H9 (cell line): Measurements from ENCODE around the gene FOLH1. TPM values are rescaled to one million over a fixed set of nuclear protein-coding genes. Genes with fewer than 3 reads are reported as not detected.
"Not testable (repeated sequence)": the region's sequence is repeated elsewhere in the genome, so short reads cannot be mapped to it uniquely, and the experiment has no call there.

ENCODE experiments used
- DNase-seq: peaks from one replicate; pipeline ENCODE4 v3.0.0-alpha.2; 2017
- H2AFZ ChIP-seq: one replicate; pipeline ENCODE4 v1.6.1; 2013; ENCODE audit warnings: mild to moderate bottlenecking, low read length, control low read depth, moderate library complexity
- H2AK5ac ChIP-seq: 2 replicates; pipeline ENCODE4 v1.6.1; 2013; ENCODE audit warnings: low read length, control low read depth, mixed read lengths; ENCODE audit not compliant: insufficient read length
- H2BK120ac ChIP-seq: one replicate; pipeline ENCODE4 v1.6.1; 2013; ENCODE audit warnings: low read depth, mild to moderate bottlenecking, low read length, control low read depth, inconsistent platforms; ENCODE audit not compliant: poor library complexity, severe bottlenecking
- H2BK12ac ChIP-seq: 2 replicates; pipeline ENCODE4 v1.6.1; 2013; ENCODE audit warnings: low read length, control low read depth, mixed read lengths, low read depth; ENCODE audit not compliant: insufficient read length
- H2BK15ac ChIP-seq: 2 replicates; pipeline ENCODE4 v1.6.1; 2013; ENCODE audit warnings: low read depth, low read length, control low read depth
- H2BK20ac ChIP-seq: one replicate; pipeline ENCODE4 v1.6.1; 2013; ENCODE audit warnings: low read depth, mild to moderate bottlenecking, low read length, control low read depth, inconsistent platforms; ENCODE audit not compliant: poor library complexity, severe bottlenecking
- H2BK5ac ChIP-seq: 2 replicates; pipeline ENCODE4 v1.6.1; 2013; ENCODE audit warnings: low read length, control low read depth, mixed read lengths; ENCODE audit not compliant: insufficient read length
- H3K14ac ChIP-seq: 2 replicates; pipeline ENCODE4 v1.6.1; 2013; ENCODE audit warnings: low read length, control low read depth; ENCODE audit not compliant: insufficient read depth
- H3K18ac ChIP-seq: 2 replicates; pipeline ENCODE4 v1.6.1; 2013; ENCODE audit warnings: low read depth, mild to moderate bottlenecking, mixed read lengths, low read length, control low read depth; ENCODE audit not compliant: insufficient read length
- H3K23ac ChIP-seq: 2 replicates; pipeline ENCODE4 v1.6.1; 2013; ENCODE audit warnings: low read length, control low read depth, mixed read lengths, low read depth; ENCODE audit not compliant: insufficient read length
- H3K23me2 ChIP-seq: 2 replicates; pipeline ENCODE4 v1.6.1; 2013; ENCODE audit warnings: low read depth, mild to moderate bottlenecking, mixed read lengths, low read length, control low read depth; ENCODE audit not compliant: insufficient read length, poor library complexity, severe bottlenecking
- H3K27ac ChIP-seq: 2 replicates; pipeline ENCODE4 v1.5.1; 2013; ENCODE audit warnings: low read length, control low read depth, mixed read lengths, low read depth; ENCODE audit not compliant: insufficient read length
- H3K27me3 ChIP-seq: 2 replicates; pipeline ENCODE4 v1.6.1; 2013; ENCODE audit warnings: low read length, control low read depth, inconsistent platforms; ENCODE audit not compliant: insufficient read depth
- H3K4ac ChIP-seq: 2 replicates; pipeline ENCODE4 v1.6.1; 2013; ENCODE audit warnings: low read depth, mild to moderate bottlenecking, control low read depth, inconsistent platforms, low read length, moderate library complexity
- H3K4me1 ChIP-seq: 2 replicates; pipeline ENCODE4 v1.6.1; 2013; ENCODE audit warnings: low read length, control low read depth, inconsistent platforms; ENCODE audit not compliant: insufficient read depth
- H3K4me2 ChIP-seq: 2 replicates; pipeline ENCODE4 v1.6.1; 2013; ENCODE audit warnings: low read length, control low read depth, mixed read lengths; ENCODE audit not compliant: insufficient read length, insufficient read depth
- H3K56ac ChIP-seq: 2 replicates; pipeline ENCODE4 v1.6.1; 2013; ENCODE audit warnings: low read depth, mild to moderate bottlenecking, mixed read lengths, low read length, control low read depth; ENCODE audit not compliant: insufficient read length
- H3K79me1 ChIP-seq: 2 replicates; pipeline ENCODE4 v1.6.1; 2013; ENCODE audit warnings: low read depth, mild to moderate bottlenecking, moderate library complexity, low read length, control low read depth, inconsistent platforms; ENCODE audit not compliant: insufficient read depth, poor library complexity, severe bottlenecking
- H3K79me2 ChIP-seq: 2 replicates; pipeline ENCODE4 v1.6.1; 2013; ENCODE audit warnings: low read length, control low read depth, inconsistent platforms; ENCODE audit not compliant: insufficient read depth
- H3K9ac ChIP-seq: 2 replicates; pipeline ENCODE4 v1.6.1; 2013; ENCODE audit warnings: low read length, control low read depth, mixed read lengths; ENCODE audit not compliant: insufficient read length; ENCODE audit errors: extremely low read depth
- H3K9me3 ChIP-seq: one replicate; pipeline ENCODE4 v1.6.1; 2013; ENCODE audit warnings: low read depth, low read length, inconsistent platforms; ENCODE audit not compliant: control insufficient read depth
- H3T11ph ChIP-seq: one replicate; pipeline ENCODE4 v1.6.1; 2013; ENCODE audit warnings: mild to moderate bottlenecking, low read length, control low read depth, inconsistent platforms
- H4K20me1 ChIP-seq: one replicate; pipeline ENCODE4 v1.6.1; 2013; ENCODE audit not compliant: control insufficient read depth, insufficient read length, insufficient read depth
- H4K5ac ChIP-seq: 2 replicates; pipeline ENCODE4 v1.6.1; 2013; ENCODE audit warnings: low read depth, mild to moderate bottlenecking, mixed read lengths, low read length, control low read depth; ENCODE audit not compliant: insufficient read length
- H4K8ac ChIP-seq: replicated peaks from 2 replicates; pipeline ENCODE4 v1.6.1; 2013; ENCODE audit warnings: low read length, control low read depth, mixed read lengths, low read depth; ENCODE audit not compliant: insufficient read length
- H4K91ac ChIP-seq: 2 replicates; pipeline ENCODE4 v1.6.1; 2013; ENCODE audit warnings: low read depth, mild to moderate bottlenecking, moderate library complexity, mixed read lengths, low read length, control low read depth; ENCODE audit not compliant: insufficient read length
- H3K27ac Mint-ChIP-seq, 3 experiments: 2 replicates in 2 of 3; 3 replicates in 1 of 3; pipeline ENCODE4 v1.8.0; 2020 to 2021; ENCODE audit warnings: mixed read lengths in 3 of 3, mild to moderate bottlenecking in 1 of 3, moderate library complexity in 1 of 3
- H3K27me3 Mint-ChIP-seq: 2 replicates; pipeline ENCODE4 v1.8.0; 2021; ENCODE audit warnings: low read depth, mild to moderate bottlenecking, moderate library complexity, mixed read lengths
- H3K36me3 Mint-ChIP-seq, 3 experiments: 2 replicates in 2 of 3; 3 replicates in 1 of 3; pipeline ENCODE4 v1.8.0; 2020 to 2021; ENCODE audit warnings: low read depth in 3 of 3, mixed read lengths in 3 of 3; ENCODE audit not compliant: insufficient read depth in 1 of 3
- H3K4me1 Mint-ChIP-seq, 2 experiments: 2 replicates each; pipeline ENCODE4 v1.8.0; 2020; ENCODE audit warnings: mixed read lengths in 2 of 2
- H3K4me3 Mint-ChIP-seq, 2 experiments: 2 replicates in 1 of 2; 3 replicates in 1 of 2; pipeline ENCODE4 v1.8.0; 2020 to 2021; ENCODE audit warnings: mild to moderate bottlenecking in 2 of 2, mixed read lengths in 2 of 2, moderate library complexity in 1 of 2
- H3K9me3 Mint-ChIP-seq, 2 experiments: 2 replicates in 1 of 2; 3 replicates in 1 of 2; pipeline ENCODE4 v1.8.0; 2020; ENCODE audit warnings: mild to moderate bottlenecking in 2 of 2, mixed read lengths in 2 of 2, moderate library complexity in 1 of 2
- WGBS: extraction: QIAGEN DNeasy Blood & Tissue Kit; methylation state at CpG from one replicate; pipeline ENCODE4 v1.1.7; 2013; ENCODE audit warnings: missing lambda C conversion rate, low lambda C conversion rate, mixed read lengths; ENCODE audit not compliant: insufficient read length; ENCODE audit errors: extremely low coverage; 5-methylcytosine and 5-hydroxymethylcytosine counted together
- total RNA-seq: library from RNA; stranded (reverse); gene quantifications from 2 replicates; pipeline ENCODE4 v1.2.1, GENCODE V29; 2021

Gene FOLH1
- total RNA-seq, 1 experiment from 2014 or later: not detected

DNA sequence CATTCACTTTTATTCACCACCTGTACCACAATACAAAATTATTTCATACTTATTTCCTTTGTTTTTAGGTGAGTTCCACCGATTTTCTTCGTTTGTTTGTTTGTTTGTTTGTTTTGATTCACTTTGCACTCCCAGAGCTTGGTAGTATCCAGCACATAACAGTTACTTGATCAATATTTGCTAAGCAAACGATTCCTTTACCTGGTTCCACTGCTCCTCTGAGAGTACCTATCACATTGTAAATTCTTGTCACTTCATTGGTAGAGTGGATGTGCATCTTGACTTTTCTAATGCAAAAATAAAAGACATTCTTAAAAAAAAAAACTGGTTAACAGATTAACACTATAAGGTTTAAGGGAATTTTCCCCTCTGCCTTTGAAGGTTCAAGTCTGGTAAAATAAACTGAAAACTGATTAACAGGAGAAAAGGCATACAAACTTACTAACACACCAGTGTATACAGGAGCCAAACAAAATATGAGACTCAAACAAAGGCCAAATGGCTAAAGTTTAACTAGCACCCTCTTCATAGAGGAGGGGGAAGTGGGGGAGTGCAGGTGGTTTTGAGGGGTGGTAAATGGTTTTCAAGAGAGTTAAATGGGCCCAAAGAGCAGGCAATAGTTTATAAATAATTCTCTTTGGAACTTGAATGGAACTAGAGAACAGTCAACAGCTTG lies 33.6 kb downstream of the FOLH1 start:
- not testable (repeated sequence) for H3K79me1 ChIP-seq, H3K56ac ChIP-seq, H3K9ac ChIP-seq, H3K36me3 Mint-ChIP-seq, H2BK15ac ChIP-seq, H2AFZ ChIP-seq, H4K5ac ChIP-seq, H3T11ph ChIP-seq, H4K91ac ChIP-seq, H3K4ac ChIP-seq, H3K23ac ChIP-seq, H3K4me3 Mint-ChIP-seq, H2BK12ac ChIP-seq, H2BK120ac ChIP-seq, H3K79me2 ChIP-seq, H3K27ac ChIP-seq, H3K27me3 Mint-ChIP-seq, H3K18ac ChIP-seq, H4K20me1 ChIP-seq, H3K14ac ChIP-seq, H4K8ac ChIP-seq, H3K4me1 Mint-ChIP-seq, H2AK5ac ChIP-seq, H2BK5ac ChIP-seq, DNase-seq, H3K27me3 ChIP-seq, H3K4me1 ChIP-seq, H2BK20ac ChIP-seq, H3K27ac Mint-ChIP-seq, H3K23me2 ChIP-seq, H3K9me3 ChIP-seq, H3K4me2 ChIP-seq
- no CpG with 5 or more reads among the region's 3 CpGs for WGBS
- peaks cover 58 to 64% of the 10 kb centered on the region in 2 experiments for H3K9me3 Mint-ChIP-seq

DNA sequence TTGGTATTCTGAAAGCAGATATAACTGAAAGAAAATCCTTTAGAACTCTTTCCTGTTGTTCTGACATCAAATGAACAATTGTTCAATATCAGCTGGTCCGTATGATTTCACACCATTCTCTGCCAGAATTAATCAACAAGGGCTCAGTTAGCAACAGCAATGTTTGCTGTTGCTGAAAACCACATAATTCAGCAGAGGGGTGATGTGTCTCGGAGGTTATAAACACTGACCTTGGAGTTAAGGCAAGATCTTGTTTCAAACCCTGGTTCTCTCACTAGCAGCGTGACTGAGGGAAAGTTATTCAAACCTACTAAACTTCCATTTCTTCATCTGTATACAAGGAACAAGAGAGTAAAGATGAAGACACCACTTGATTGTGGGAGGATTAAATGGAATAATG lies 36.8 kb downstream of the FOLH1 start:
- H3K9me3 ChIP-seq, H3K4me3 Mint-ChIP-seq, H3K4me1 Mint-ChIP-seq, H2AK5ac ChIP-seq, H2BK15ac ChIP-seq, H3K4me2 ChIP-seq, H3K56ac ChIP-seq, H4K5ac ChIP-seq, H3K23me2 ChIP-seq, H3K4ac ChIP-seq, H4K20me1 ChIP-seq, DNase-seq, H2BK120ac ChIP-seq, H3K18ac ChIP-seq, H3K23ac ChIP-seq, H3K27ac ChIP-seq, H3K36me3 Mint-ChIP-seq, H4K91ac ChIP-seq, H3T11ph ChIP-seq, H2AFZ ChIP-seq, H3K14ac ChIP-seq, H4K8ac ChIP-seq, H3K79me2 ChIP-seq, H3K27me3 ChIP-seq, H3K9ac ChIP-seq, H2BK12ac ChIP-seq, H2BK20ac ChIP-seq, H3K79me1 ChIP-seq, H2BK5ac ChIP-seq, H3K4me1 ChIP-seq, H3K27me3 Mint-ChIP-seq, H3K27ac Mint-ChIP-seq: not testable (repeated sequence)
- H3K9me3 Mint-ChIP-seq: peaks cover 60 to 69% of the 10 kb centered on the region in 2 experiments
- no CpG with 5 or more reads among the region's 3 CpGs for WGBS
